Progenitor cell of endocrine pancreas (in vitro differentiated cells): ENCODE results near the gene RASAL2. TPM values are rescaled to one million over a fixed set of nuclear protein-coding genes. Genes with fewer than 3 reads are reported as not detected.

Experiments
- DNase-seq: peaks from one replicate; pipeline ENCODE4 v3.0.0; 2021; ENCODE audit warnings: low spot score; ENCODE audit not compliant: unreplicated experiment
- H3K27ac Mint-ChIP-seq: 2 replicates; pipeline ENCODE4 v1.8.0; 2021; ENCODE audit warnings: mild to moderate bottlenecking, moderate library complexity, mixed read lengths
- H3K27me3 Mint-ChIP-seq: 2 replicates; pipeline ENCODE4 v1.8.0; 2021; ENCODE audit warnings: mixed read lengths
- H3K36me3 Mint-ChIP-seq: 2 replicates; pipeline ENCODE4 v1.8.0; 2022; ENCODE audit warnings: mixed read lengths; ENCODE audit not compliant: insufficient read depth
- H3K4me1 Mint-ChIP-seq: 2 replicates; pipeline ENCODE4 v1.8.0; 2021; ENCODE audit warnings: low read depth, mixed read lengths
- H3K4me3 Mint-ChIP-seq: 2 replicates; pipeline ENCODE4 v1.8.0; 2021; ENCODE audit warnings: low read depth, mild to moderate bottlenecking, moderate library complexity, mixed read lengths
- H3K9me3 Mint-ChIP-seq: 2 replicates; pipeline ENCODE4 v1.8.0; 2021; ENCODE audit warnings: low read depth, mixed read lengths
- total RNA-seq: library from RNA; stranded (reverse); gene quantifications from 2 replicates; pipeline ENCODE4 v1.2.1, GENCODE V29; 2021
- TF ChIP-seq, protein P1 (sequence below): fragments of 200-600 bp; sonication (generic); IDR thresholded peaks from one replicate; pipeline ENCODE4 v1.5.0; 2021; ENCODE audit warnings: antibody characterized with exemption, mild to moderate bottlenecking; ENCODE audit not compliant: unreplicated experiment

Gene RASAL2
- total RNA-seq, 1 donor from 2014 or later: 28.5 TPM

DNA sequence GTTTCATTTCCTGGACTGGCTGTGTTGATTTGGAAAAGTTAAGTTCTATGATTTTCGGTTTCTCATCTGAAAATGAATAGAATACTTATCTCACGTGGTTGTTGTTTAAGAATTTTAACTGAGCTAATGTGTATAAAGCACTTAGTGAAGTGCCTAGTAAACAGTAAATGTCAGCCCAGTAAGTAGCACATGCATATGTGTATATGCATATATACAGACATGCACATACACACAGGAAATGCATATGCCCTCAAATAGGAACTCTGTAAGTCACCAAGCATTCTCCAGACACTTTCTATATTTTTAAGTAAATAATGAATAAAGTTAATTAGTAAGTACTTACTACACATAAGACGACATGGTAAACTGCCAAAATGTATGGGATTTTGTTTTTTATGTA lies 274.3 kb downstream of the RASAL2 start:
- Mint-ChIP-seq H3K27ac (no peak overlapping the region), H3K4me3 (no peak overlapping the region), H3K9me3 (peaks cover 4% of the 10 kb centered on the region), H3K4me1 (peaks cover 17% of the 10 kb centered on the region), H3K27me3 (no peaks in the 10 kb centered on the region), H3K36me3 (peaks cover 1% of the 10 kb centered on the region)
- TF ChIP-seq, protein P1, sequence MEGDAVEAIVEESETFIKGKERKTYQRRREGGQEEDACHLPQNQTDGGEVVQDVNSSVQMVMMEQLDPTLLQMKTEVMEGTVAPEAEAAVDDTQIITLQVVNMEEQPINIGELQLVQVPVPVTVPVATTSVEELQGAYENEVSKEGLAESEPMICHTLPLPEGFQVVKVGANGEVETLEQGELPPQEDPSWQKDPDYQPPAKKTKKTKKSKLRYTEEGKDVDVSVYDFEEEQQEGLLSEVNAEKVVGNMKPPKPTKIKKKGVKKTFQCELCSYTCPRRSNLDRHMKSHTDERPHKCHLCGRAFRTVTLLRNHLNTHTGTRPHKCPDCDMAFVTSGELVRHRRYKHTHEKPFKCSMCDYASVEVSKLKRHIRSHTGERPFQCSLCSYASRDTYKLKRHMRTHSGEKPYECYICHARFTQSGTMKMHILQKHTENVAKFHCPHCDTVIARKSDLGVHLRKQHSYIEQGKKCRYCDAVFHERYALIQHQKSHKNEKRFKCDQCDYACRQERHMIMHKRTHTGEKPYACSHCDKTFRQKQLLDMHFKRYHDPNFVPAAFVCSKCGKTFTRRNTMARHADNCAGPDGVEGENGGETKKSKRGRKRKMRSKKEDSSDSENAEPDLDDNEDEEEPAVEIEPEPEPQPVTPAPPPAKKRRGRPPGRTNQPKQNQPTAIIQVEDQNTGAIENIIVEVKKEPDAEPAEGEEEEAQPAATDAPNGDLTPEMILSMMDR: no peak
- DNase-seq: no peak

DNA sequence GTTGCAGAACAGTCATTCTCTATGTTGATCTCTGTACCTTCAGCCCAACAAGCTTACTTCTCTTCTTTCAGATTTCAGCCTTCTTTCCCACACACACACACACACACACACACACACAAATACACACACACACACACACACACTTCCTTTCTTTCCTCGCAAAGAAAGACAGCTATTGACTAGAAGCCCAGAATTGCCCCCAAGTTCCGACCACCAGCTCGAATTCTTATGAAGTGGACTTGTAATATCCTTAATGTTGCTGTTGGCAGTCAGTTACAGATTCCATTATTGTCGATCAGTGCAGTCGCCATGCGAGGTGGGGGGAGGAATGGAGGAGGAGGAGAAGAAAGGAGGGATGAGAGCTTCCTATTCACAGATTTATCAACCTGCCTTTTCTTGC lies 277.3 kb downstream of the RASAL2 start:
- Mint-ChIP-seq H3K4me1 (peaks cover 14% of the 10 kb centered on the region), H3K36me3 (no peaks in the 10 kb centered on the region), H3K27ac (no peak overlapping the region), H3K9me3 (no peaks in the 10 kb centered on the region), H3K27me3 (no peaks in the 10 kb centered on the region), H3K4me3 (no peak overlapping the region)
- no peak for DNase-seq
- TF ChIP-seq, protein P1: no peak

DNA sequence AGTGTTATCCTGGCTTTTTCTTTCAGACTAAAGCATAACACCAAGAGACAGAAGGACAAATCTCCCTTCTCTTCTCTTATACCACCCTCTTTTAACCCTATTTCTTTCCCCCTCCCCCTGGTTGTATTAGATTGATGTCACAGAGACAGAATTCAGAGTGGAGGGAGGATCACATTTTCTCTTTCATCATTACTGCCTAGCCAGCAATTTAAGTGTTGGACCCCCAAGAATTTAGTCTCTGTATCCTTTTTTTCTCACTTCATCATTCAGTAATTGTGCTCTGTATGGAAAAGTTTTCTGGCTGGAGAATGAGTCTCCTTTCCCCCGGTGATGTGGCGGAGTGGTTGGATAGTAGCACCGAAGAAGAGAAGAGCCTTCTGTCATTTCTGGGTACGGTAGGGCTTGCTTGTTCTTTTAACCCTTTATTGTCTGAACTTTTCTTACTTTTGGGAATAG lies 278.1 kb downstream of the RASAL2 start:
- no peaks in the 10 kb centered on the region for H3K36me3 Mint-ChIP-seq
- TF ChIP-seq, protein P1: no peak
- H3K9me3 Mint-ChIP-seq: no peaks in the 10 kb centered on the region
- DNase-seq: no peak
- no peaks in the 10 kb centered on the region for H3K27me3 Mint-ChIP-seq
- H3K27ac Mint-ChIP-seq: no peak overlapping the region
- no peak overlapping the region for H3K4me3 Mint-ChIP-seq
- peaks cover 14% of the 10 kb centered on the region for H3K4me1 Mint-ChIP-seq

DNA sequence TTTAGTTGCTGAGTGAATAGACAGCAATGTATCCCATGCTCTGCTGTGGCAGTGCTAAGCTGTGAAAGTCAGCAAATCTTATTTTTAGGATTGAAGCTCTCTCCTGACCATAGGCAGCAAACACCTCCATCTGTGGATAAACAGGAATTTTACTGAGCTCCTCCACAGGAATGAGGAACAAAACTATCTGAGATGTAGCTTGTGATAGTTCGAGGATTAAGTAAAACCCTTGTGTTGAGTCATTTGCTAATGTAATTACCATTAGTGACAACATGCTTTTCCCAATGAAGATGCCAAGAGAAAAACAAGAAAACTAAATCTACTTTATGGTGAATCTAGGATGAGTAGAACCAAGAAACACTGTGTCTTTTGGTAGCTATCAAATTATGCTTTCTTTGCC lies 280.1 kb downstream of the RASAL2 start:
- H3K4me1 Mint-ChIP-seq: peaks cover 11% of the 10 kb centered on the region
- H3K4me3 Mint-ChIP-seq: no peak overlapping the region
- H3K27ac Mint-ChIP-seq: no peak overlapping the region
- TF ChIP-seq, protein P1: no peak
- no peak for DNase-seq
- H3K27me3 Mint-ChIP-seq: no peaks in the 10 kb centered on the region
- no peaks in the 10 kb centered on the region for H3K9me3 Mint-ChIP-seq
- H3K36me3 Mint-ChIP-seq: no peaks in the 10 kb centered on the region

DNA sequence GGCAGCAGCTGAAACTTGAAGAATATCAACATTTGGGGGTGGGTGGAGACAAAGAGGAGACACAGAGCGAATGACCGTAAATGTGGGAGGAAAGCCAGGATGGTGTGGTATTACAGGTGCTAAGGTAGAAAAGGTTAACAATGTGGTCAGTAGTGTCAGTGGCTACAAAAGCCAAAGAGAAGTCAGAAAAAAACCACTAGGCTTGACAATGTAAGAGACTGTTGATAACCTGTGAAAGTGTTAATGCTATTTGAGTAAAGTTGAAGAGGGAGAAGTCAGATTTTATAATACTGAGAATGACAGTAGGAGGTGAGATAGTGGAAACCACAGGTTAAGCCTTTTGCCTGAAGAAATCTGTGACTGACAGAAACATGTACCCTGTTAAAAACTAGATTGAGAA lies 282.1 kb downstream of the RASAL2 start:
- Mint-ChIP-seq H3K36me3 (no peaks in the 10 kb centered on the region), H3K27ac (no peak overlapping the region), H3K9me3 (no peaks in the 10 kb centered on the region), H3K4me3 (no peak overlapping the region), H3K27me3 (no peaks in the 10 kb centered on the region), H3K4me1 (peaks cover 8% of the 10 kb centered on the region)
- TF ChIP-seq, protein P1: no peak
- DNase-seq: no peak
